ENCODE measurements around the gene LCE2B.

DNA sequence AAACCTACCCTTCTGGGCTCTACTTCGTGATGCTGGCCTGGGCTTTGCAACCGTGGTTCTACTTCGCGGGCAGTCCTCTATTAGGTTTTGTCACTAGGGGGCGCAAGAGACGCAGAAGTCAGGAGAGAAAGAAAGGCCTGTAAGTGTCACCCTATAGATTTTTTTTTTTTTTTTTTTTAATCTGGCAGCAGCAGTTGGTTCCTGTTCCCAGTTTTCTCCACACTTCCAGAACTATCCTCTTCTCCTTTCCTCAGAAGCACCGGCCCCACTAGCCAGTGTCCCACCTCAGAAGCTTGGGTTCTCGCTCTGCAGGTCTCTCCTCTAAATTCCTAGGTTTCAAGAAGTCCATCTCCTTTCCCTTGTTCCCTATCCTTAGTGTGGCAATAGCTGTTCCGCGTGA is 31.8 kb upstream of the LCE2B start:
- TF ChIP-seq POLR2A (IDR thresholded peaks at IDR 0.05; ENCODE audit: low read length) (no peak), GATA1 (IDR thresholded peaks at IDR 0.05; ENCODE audit: low read depth, low read length) (no peak)
